ENCODE results near the gene THEMIS.

The THEMIS gene

GRCh38 chr6:127765949-127766348 lies 134.9 kb downstream of the THEMIS start:
- H3K9me3 ChIP-seq (ENCODE audit: insufficient read depth, low read length), result no peaks in the 10 kb centered on the region
- H3K9ac ChIP-seq (ENCODE audit: insufficient read length, low read depth), result no peak overlapping the region
- no peaks in the 10 kb centered on the region for H3K4me1 ChIP-seq (ENCODE audit: insufficient read depth, insufficient read length)
- no peak for DNase-seq (ENCODE audit: low read depth, low spot score)
- H3K27me3 ChIP-seq (ENCODE audit: insufficient read depth, insufficient read length), result no peaks in the 10 kb centered on the region
- H3K36me3 ChIP-seq (ENCODE audit: insufficient read depth, insufficient read length, low read length), result no peaks in the 10 kb centered on the region
- H3K4me3 ChIP-seq (ENCODE audit: insufficient read length, low read depth), result no peak overlapping the region
- no peak for TF ChIP-seq SUZ12 (IDR thresholded peaks at IDR 0.05; ENCODE audit: extremely low read depth, insufficient read depth, insufficient read length)

- H3K36me3 ChIP-seq (ENCODE audit: insufficient read depth, insufficient read length, low read length), result no peaks in the 10 kb centered on the region
- no peaks in the 10 kb centered on the region for H3K27me3 ChIP-seq (ENCODE audit: insufficient read depth, insufficient read length)
- H3K9ac ChIP-seq (ENCODE audit: insufficient read length, low read depth), result no peak overlapping the region
- DNase-seq (ENCODE audit: low read depth, low spot score), result no peak
- no peaks in the 10 kb centered on the region for H3K4me1 ChIP-seq (ENCODE audit: insufficient read depth, insufficient read length)
- no peak for TF ChIP-seq SUZ12 (IDR thresholded peaks at IDR 0.05; ENCODE audit: extremely low read depth, insufficient read depth, insufficient read length)
- no peak for TF ChIP-seq YY1 (IDR thresholded peaks at IDR 0.05; ENCODE audit: insufficient read depth, insufficient read length)
- TF ChIP-seq ZNF274 (IDR thresholded peaks at IDR 0.05; ENCODE audit: low read depth, low read length), result no peak
- no peak overlapping the region for H3K4me3 ChIP-seq (ENCODE audit: insufficient read length, low read depth)
- no peaks in the 10 kb centered on the region for H3K9me3 ChIP-seq (ENCODE audit: insufficient read depth, low read length)
These were observed 138.6 kb downstream of the THEMIS start for GRCh38 chr6:127762284-127762683.

- Histone ChIP-seq H3K4me3 (ENCODE audit: insufficient read length, low read depth) (no peak overlapping the region), H3K9me3 (ENCODE audit: insufficient read depth, low read length) (no peaks in the 10 kb centered on the region), H3K27me3 (ENCODE audit: insufficient read depth, insufficient read length) (no peaks in the 10 kb centered on the region), H3K4me1 (ENCODE audit: insufficient read depth, insufficient read length) (no peaks in the 10 kb centered on the region), H3K36me3 (ENCODE audit: insufficient read depth, insufficient read length, low read length) (no peaks in the 10 kb centered on the region), H3K9ac (ENCODE audit: insufficient read length, low read depth) (no peak overlapping the region)
- TF ChIP-seq ZNF274 (IDR thresholded peaks at IDR 0.05; ENCODE audit: low read depth, low read length) (no peak), SUZ12 (IDR thresholded peaks at IDR 0.05; ENCODE audit: extremely low read depth, insufficient read depth, insufficient read length) (no peak), YY1 (IDR thresholded peaks at IDR 0.05; ENCODE audit: insufficient read depth, insufficient read length) (no peak)
- no peak for DNase-seq (ENCODE audit: low read depth, low spot score)
These were observed 139.8 kb downstream of the THEMIS start for GRCh38 chr6:127761084-127761483.

GRCh38 chr6:127749095-127749494 lies 151.8 kb downstream of the THEMIS start:
- Histone ChIP-seq H3K9ac (ENCODE audit: insufficient read length, low read depth) (no peak overlapping the region), H3K4me1 (ENCODE audit: insufficient read depth, insufficient read length) (no peaks in the 10 kb centered on the region), H3K36me3 (ENCODE audit: insufficient read depth, insufficient read length, low read length) (no peaks in the 10 kb centered on the region), H3K9me3 (ENCODE audit: insufficient read depth, low read length) (no peaks in the 10 kb centered on the region), H3K4me3 (ENCODE audit: insufficient read length, low read depth) (no peak overlapping the region), H3K27me3 (ENCODE audit: insufficient read depth, insufficient read length) (no peaks in the 10 kb centered on the region)
- no peak for TF ChIP-seq SUZ12 (IDR thresholded peaks at IDR 0.05; ENCODE audit: extremely low read depth, insufficient read depth, insufficient read length)
- no peak for TF ChIP-seq YY1 (IDR thresholded peaks at IDR 0.05; ENCODE audit: insufficient read depth, insufficient read length)
- no peak for TF ChIP-seq ZNF274 (IDR thresholded peaks at IDR 0.05; ENCODE audit: low read depth, low read length)
- no peak for DNase-seq (ENCODE audit: low read depth, low spot score)

GRCh38 chr6:127748290-127748689 lies 152.6 kb downstream of the THEMIS start:
- DNase-seq (ENCODE audit: low read depth, low spot score), result no peak

GRCh38 chr6:127738423-127738822 lies 162.4 kb downstream of the THEMIS start:
- no peak for DNase-seq (ENCODE audit: low read depth, low spot score)
- TF ChIP-seq ZNF274 (IDR thresholded peaks at IDR 0.05; ENCODE audit: low read depth, low read length) (no peak), YY1 (IDR thresholded peaks at IDR 0.05; ENCODE audit: insufficient read depth, insufficient read length) (no peak), SUZ12 (IDR thresholded peaks at IDR 0.05; ENCODE audit: extremely low read depth, insufficient read depth, insufficient read length) (no peak)
- no peaks in the 10 kb centered on the region for H3K36me3 ChIP-seq (ENCODE audit: insufficient read depth, insufficient read length, low read length)
- no peak overlapping the region for H3K9ac ChIP-seq (ENCODE audit: insufficient read length, low read depth)
- no peaks in the 10 kb centered on the region for H3K27me3 ChIP-seq (ENCODE audit: insufficient read depth, insufficient read length)
- no peaks in the 10 kb centered on the region for H3K4me1 ChIP-seq (ENCODE audit: insufficient read depth, insufficient read length)
- H3K4me3 ChIP-seq (ENCODE audit: insufficient read length, low read depth), result no peak overlapping the region
- no peaks in the 10 kb centered on the region for H3K9me3 ChIP-seq (ENCODE audit: insufficient read depth, low read length)

More at GRCh38 chr6:127748290-127748689, 152.6 kb downstream of the THEMIS start:
- H3K9ac ChIP-seq (ENCODE audit: insufficient read length, low read depth), result no peak overlapping the region
- H3K36me3 ChIP-seq (ENCODE audit: insufficient read depth, insufficient read length, low read length), result no peaks in the 10 kb centered on the region
- H3K4me3 ChIP-seq (ENCODE audit: insufficient read length, low read depth), result no peak overlapping the region
- H3K4me1 ChIP-seq (ENCODE audit: insufficient read depth, insufficient read length), result no peaks in the 10 kb centered on the region
- no peaks in the 10 kb centered on the region for H3K9me3 ChIP-seq (ENCODE audit: insufficient read depth, low read length)
- no peaks in the 10 kb centered on the region for H3K27me3 ChIP-seq (ENCODE audit: insufficient read depth, insufficient read length)
- TF ChIP-seq ZNF274 (IDR thresholded peaks at IDR 0.05; ENCODE audit: low read depth, low read length) (no peak), SUZ12 (IDR thresholded peaks at IDR 0.05; ENCODE audit: extremely low read depth, insufficient read depth, insufficient read length) (no peak), YY1 (IDR thresholded peaks at IDR 0.05; ENCODE audit: insufficient read depth, insufficient read length) (no peak)

GRCh38 chr6:127737768-127738167 lies 163.1 kb downstream of the THEMIS start:
- TF ChIP-seq ZNF274 (IDR thresholded peaks at IDR 0.05; ENCODE audit: low read depth, low read length) (no peak), SUZ12 (IDR thresholded peaks at IDR 0.05; ENCODE audit: extremely low read depth, insufficient read depth, insufficient read length) (no peak), YY1 (IDR thresholded peaks at IDR 0.05; ENCODE audit: insufficient read depth, insufficient read length) (no peak)
- Histone ChIP-seq H3K27me3 (ENCODE audit: insufficient read depth, insufficient read length) (no peaks in the 10 kb centered on the region), H3K4me3 (ENCODE audit: insufficient read length, low read depth) (no peak overlapping the region), H3K4me1 (ENCODE audit: insufficient read depth, insufficient read length) (no peaks in the 10 kb centered on the region), H3K9ac (ENCODE audit: insufficient read length, low read depth) (no peak overlapping the region), H3K9me3 (ENCODE audit: insufficient read depth, low read length) (no peaks in the 10 kb centered on the region), H3K36me3 (ENCODE audit: insufficient read depth, insufficient read length, low read length) (no peaks in the 10 kb centered on the region)
- DNase-seq (ENCODE audit: low read depth, low spot score), result no peak
